K562 (cell line): ENCODE measurements around the gene PACS1. TPM values are rescaled to one million over a fixed set of nuclear protein-coding genes. Genes with fewer than 3 reads are reported as not detected.

ENCODE experiments used
- ATF4 ChIP-seq: fragments of 450-650 bp; formaldehyde crosslinking; IDR thresholded peaks from 2 replicates; pipeline ENCODE4 v1.4.0; 2022; ENCODE audit warnings: mild to moderate bottlenecking, moderate library complexity
- BHLHE40 ChIP-seq: IDR thresholded peaks from 2 replicates; pipeline ENCODE4 v1.6.1; 2011; ENCODE audit warnings: low read length, improper control_type of control experiment
- CBX2 ChIP-seq: fragments of 200-600 bp; sonication (generic); IDR thresholded peaks from one replicate; pipeline ENCODE4 v1.6.1; 2012; ENCODE audit warnings: mild to moderate bottlenecking, low read length, inconsistent platforms; ENCODE audit not compliant: insufficient read depth, poor library complexity, severe bottlenecking
- CHD2 ChIP-seq: IDR thresholded peaks from 2 replicates; pipeline ENCODE4 v1.6.1; 2011; ENCODE audit warnings: low read depth, low read length
- DNMT1 ChIP-seq: fragments of 450-650 bp; IDR thresholded peaks from 2 replicates; pipeline ENCODE4 v1.6.1; 2016; ENCODE audit warnings: antibody characterized with exemption, mild to moderate bottlenecking
- EP400 ChIP-seq: fragments of 450-650 bp; IDR thresholded peaks from 2 replicates; pipeline ENCODE4 v1.6.1; 2017; ENCODE audit warnings: antibody characterized with exemption, mild to moderate bottlenecking, moderate library complexity
- MBD2 ChIP-seq: sonication (generic); IDR thresholded peaks from 2 replicates; pipeline ENCODE4 v1.6.1; 2016; ENCODE audit warnings: low read depth, borderline replicate concordance
- MNT ChIP-seq, 2 experiments: fragments of 450-650 bp; conservative IDR thresholded peaks; 2 replicates each; pipeline ENCODE4 v1.6.1; 2017; ENCODE audit warnings: mild to moderate bottlenecking in 2 of 2, moderate library complexity in 2 of 2
- NR4A1 ChIP-seq, 2 experiments: fragments of 250-450 bp in 1 of 2; fragments of 450-650 bp in 1 of 2; sonication (Bioruptor Pico) in 1 of 2; IDR thresholded peaks; 2 replicates each; pipeline versions ENCODE4 v1.4.0 to v1.6.1; 2016 to 2020; ENCODE audit warnings: mild to moderate bottlenecking in 2 of 2, missing compliant biosample characterization in 1 of 2, missing genetic modification characterization in 1 of 2, moderate library complexity in 1 of 2
- PATZ1 ChIP-seq: fragments of 250-450 bp; sonication (Bioruptor Pico); IDR thresholded peaks from 2 replicates; pipeline ENCODE4 v1.5.0; 2020; ENCODE audit warnings: mild to moderate bottlenecking, borderline replicate concordance
- RBBP5 ChIP-seq: fragments of 200-600 bp; sonication (generic); IDR thresholded peaks from 2 replicates; pipeline ENCODE4 v1.6.1; 2012; ENCODE audit warnings: borderline replicate concordance, mild to moderate bottlenecking, low read length, control low read depth, inconsistent platforms; ENCODE audit not compliant: insufficient read depth, poor library complexity, severe bottlenecking
- SMARCC2 ChIP-seq: fragments of 450-650 bp; IDR thresholded peaks from 2 replicates; pipeline ENCODE4 v1.6.1; 2017; ENCODE audit warnings: antibody characterized with exemption, moderate library complexity, mild to moderate bottlenecking, low read depth
- SNRNP70 ChIP-seq: fragments of 200-400 bp; formaldehyde crosslinking; optimal IDR thresholded peaks from 2 replicates; pipeline ENCODE3; 2017; ENCODE audit warnings: low read depth, low read length
- polyA plus RNA-seq, 8 experiments: library from polyadenylated mRNA; depleted of rRNA in 4 of 8; stranded (reverse) in 5 of 8; unstranded in 3 of 8; fragments of >200 nt; fragmentation: Nextera tagmentation in 2 of 8; fragmentation: Illumina TruSeq in 1 of 8; extraction: Ambion mirVana in 2 of 8; extraction: Trizol in 1 of 8; gene quantifications; 2 replicates each; pipeline versions ENCODE4 v1.2.1 to v1.2.3, GENCODE V29; 2011 to 2014; ENCODE audit warnings: inconsistent platforms in 1 of 8, missing spikeins in 1 of 8
- total RNA-seq, 7 experiments: library from RNA; depleted of rRNA in 6 of 7; stranded (reverse); fragments of >200 nt in 6 of 7; fragmentation: Illumina TruSeq in 2 of 7; extraction: Trizol in 2 of 7; gene quantifications; 2 replicates each; pipeline versions ENCODE4 v1.2.1 to v1.2.3, GENCODE V29; 2011 to 2021; ENCODE audit warnings: low replicate concordance in 1 of 7
- TF ChIP-seq, protein P1 (sequence below): fragments of 250-450 bp; sonication (Bioruptor Pico); IDR thresholded peaks from 2 replicates; pipeline ENCODE4 v1.5.0; 2021; ENCODE audit warnings: mild to moderate bottlenecking, moderate library complexity
- TF ChIP-seq, protein P2 (sequence below): fragments of 450-650 bp; IDR thresholded peaks from 2 replicates; pipeline ENCODE4 v1.6.1; 2016; ENCODE audit warnings: mild to moderate bottlenecking

The PACS1 gene
- total and polyA plus RNA-seq, 9 of the 15 experiments (the other 6 are each of a cell fraction or from before 2014, with no cell fraction given): 0.34 to 28.1 (median 8.5) TPM

DNA sequence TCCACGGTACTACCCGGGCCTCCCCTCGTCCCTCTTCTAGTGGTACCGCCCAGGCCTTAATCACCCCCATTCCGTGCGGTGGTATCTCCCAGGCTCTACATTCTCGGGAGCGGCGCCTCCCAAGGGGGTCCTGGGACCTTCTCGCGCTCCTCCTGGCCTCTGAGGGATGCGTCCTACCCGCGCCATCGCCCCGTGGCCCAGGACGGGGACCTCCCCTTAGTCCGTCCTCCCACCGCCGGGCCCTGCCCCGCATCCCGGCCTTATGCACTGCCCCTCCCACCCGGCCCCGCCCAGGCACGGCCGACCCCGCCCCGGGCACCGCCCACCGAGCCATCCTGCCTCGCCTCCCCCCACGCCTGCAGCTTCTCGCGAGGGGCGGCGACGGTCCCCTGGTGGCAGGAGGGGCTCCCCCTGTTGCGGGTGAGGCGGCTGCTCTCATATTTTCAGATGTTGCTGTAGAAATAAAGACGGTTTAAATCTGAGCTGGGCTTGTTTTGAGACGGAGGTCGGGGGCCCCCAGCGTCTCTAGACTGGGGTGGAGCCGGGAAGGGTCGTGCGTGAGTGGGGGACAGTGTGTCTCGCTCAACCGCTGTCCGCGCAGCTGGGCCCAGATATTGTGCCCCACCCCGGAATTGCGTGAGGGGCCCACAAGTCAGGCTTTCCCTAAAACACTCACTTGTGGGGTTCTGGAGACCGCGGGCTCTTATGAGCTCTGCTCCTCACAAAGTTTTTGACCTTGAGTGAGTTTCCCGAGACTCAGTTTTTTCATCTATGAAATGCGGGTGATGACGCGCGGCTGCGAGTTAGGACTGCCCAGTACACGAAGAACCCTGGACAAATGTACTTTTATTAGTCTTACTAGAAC, 197.5 kb downstream of the PACS1 start (continued):
- no peak for TF ChIP-seq SNRNP70
- no peak for TF ChIP-seq PATZ1 (CRISPR knock-in tag)
- TF ChIP-seq DNMT1: no peak
- no peak for TF ChIP-seq SMARCC2
- no peak for TF ChIP-seq NR4A1 (CRISPR knock-in tag; IDR thresholded peaks at IDR 0.05)
- no peak for TF ChIP-seq NR4A1 (tag; IDR thresholded peaks at IDR 0.05)
- peak; percentile 94 for TF ChIP-seq CHD2
- TF ChIP-seq CBX2: no peak
- TF ChIP-seq, protein P1, sequence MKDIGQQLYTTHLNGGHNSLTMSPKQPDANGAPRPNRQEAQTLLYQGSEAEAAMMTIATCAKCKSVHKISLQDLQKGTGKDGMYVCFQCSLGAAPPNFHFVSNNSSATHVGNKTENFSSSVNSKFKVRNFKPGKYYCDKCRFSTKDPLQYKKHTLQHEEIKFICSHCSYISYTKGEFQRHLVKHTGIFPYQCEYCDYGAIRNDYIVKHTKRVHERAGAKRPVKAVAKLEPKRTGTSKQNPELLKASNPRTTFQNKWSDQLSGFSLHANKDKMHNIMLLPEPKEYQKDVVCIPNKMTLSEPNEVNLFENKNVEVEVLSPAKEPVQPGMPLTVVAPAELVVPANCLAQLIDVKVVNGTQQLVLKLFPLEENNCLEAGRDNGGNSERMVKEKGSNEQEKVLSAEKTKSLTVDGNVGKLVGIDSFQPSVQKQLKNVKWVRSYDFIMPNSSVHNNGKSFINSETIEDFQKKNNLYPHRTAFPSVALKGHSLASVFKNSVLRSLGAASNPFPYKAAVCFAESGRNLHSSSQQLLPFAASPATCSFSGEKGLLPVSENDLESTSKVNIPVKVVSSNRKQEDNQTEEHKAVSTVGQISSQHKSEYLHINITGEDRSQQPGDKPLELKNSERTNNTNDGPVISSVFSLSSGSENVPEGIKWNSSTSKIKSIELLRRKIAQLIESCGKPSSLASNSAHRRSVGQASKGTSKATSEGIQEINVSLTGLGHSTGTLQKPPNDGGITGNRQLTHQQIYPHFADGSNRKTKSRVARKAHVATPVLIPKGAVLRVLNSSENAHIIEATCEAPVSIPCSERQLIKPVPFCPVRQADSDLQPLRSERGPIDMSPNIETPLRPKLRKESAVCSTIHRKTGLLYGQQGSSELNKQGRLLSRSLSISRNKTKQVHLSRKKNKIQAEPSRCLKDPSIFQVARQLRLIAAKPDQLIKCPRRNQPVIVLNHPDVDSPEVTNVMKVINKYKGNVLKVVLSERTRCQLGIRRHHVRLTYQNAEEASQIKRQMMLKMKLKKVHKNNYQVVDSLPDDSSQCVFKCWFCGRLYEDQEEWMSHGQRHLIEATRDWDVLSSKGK (CRISPR knock-in tag): no peak
- TF ChIP-seq MBD2: peak; percentile 89
- TF ChIP-seq, protein P2, sequence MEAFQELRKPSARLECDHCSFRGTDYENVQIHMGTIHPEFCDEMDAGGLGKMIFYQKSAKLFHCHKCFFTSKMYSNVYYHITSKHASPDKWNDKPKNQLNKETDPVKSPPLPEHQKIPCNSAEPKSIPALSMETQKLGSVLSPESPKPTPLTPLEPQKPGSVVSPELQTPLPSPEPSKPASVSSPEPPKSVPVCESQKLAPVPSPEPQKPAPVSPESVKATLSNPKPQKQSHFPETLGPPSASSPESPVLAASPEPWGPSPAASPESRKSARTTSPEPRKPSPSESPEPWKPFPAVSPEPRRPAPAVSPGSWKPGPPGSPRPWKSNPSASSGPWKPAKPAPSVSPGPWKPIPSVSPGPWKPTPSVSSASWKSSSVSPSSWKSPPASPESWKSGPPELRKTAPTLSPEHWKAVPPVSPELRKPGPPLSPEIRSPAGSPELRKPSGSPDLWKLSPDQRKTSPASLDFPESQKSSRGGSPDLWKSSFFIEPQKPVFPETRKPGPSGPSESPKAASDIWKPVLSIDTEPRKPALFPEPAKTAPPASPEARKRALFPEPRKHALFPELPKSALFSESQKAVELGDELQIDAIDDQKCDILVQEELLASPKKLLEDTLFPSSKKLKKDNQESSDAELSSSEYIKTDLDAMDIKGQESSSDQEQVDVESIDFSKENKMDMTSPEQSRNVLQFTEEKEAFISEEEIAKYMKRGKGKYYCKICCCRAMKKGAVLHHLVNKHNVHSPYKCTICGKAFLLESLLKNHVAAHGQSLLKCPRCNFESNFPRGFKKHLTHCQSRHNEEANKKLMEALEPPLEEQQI: no peak
- no peak for TF ChIP-seq RBBP5
- peak; percentile 41 to 67; a peak in 3 of 4 replicates for TF ChIP-seq MNT (conservative IDR thresholded peaks at IDR 0.05)
- TF ChIP-seq ATF4: 0 out of 2 replicates have a peak, but pooled peaks have one; percentile 53
- TF ChIP-seq EP400: peak; percentile 69
- peak; percentile 66; the same call in 1 of the 2 replicates for TF ChIP-seq BHLHE40
